GM23248 (cell line): ENCODE data around the gene TIMM13.

Experiments
- EZH2 ChIP-seq: fragments of 200-600 bp; sonication (generic); IDR thresholded peaks from 2 replicates; pipeline ENCODE4 v1.6.1; 2018; ENCODE audit warnings: antibody characterized with exemption, mild to moderate bottlenecking; ENCODE audit not compliant: insufficient read depth, poor library complexity, severe bottlenecking
- EZH2phosphoT487 ChIP-seq: fragments of 200-600 bp; sonication (generic); IDR thresholded peaks from 2 replicates; pipeline ENCODE4 v1.6.1; 2018; ENCODE audit warnings: antibody characterized with exemption, moderate library complexity, mild to moderate bottlenecking, low read depth; ENCODE audit not compliant: insufficient read depth

DNA sequence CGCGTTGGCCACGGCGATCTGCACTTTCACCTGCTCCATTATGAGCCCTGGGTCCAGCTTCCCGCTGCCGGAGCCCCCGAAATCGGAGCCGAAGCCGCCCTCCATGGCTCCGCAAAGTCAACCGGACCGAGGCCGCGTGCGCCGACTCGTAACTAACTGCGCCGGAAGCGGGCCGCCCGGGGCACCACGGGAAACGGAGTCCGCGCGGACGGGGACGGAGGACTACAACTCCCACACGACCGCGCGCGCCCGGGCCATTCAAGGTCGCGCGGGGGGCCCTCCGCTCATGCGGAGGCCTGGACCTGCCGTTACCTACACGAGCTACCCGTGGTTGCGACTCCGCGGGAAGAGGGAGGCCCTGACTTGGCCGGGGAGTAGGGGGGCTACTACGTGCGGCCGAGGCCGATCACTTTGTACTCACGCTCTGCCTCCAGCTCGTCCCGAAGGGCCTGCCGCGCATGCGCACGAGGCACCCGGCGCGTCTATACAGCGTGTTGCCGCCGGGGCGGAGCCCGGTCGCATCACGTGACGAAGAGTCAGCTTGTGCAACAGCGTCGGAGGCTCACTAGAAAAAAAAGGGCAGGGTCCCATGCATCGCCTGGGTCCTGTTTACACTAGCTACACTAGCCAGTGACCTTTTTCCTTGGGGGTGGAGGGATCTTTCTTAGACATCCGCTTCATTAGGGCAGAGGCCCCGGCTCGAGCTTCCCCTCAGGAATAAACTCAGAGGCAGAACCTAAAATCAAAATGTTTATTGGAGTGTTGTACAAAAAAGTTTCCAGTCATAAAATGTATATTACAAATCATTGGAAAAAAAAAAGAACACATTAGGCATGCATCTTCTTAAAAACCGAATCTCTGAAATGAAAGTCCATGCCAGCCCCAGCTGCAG is at the start of gene TIMM13:
- TF ChIP-seq EZH2 (no peak), EZH2phosphoT487 (no peak)
